Measurements from ENCODE around the gene RNF215. TPM values are rescaled to one million over a fixed set of nuclear protein-coding genes. Genes with fewer than 3 reads are reported as not detected.
A peak's percentile ranks its signal among the peaks of the same experiment; 100 is the strongest.

Gene RNF215
- total and polyA plus RNA-seq, 3 experiments from 2014 or later, result 0.22 to 7.9 (median 6.3) TPM

DNA sequence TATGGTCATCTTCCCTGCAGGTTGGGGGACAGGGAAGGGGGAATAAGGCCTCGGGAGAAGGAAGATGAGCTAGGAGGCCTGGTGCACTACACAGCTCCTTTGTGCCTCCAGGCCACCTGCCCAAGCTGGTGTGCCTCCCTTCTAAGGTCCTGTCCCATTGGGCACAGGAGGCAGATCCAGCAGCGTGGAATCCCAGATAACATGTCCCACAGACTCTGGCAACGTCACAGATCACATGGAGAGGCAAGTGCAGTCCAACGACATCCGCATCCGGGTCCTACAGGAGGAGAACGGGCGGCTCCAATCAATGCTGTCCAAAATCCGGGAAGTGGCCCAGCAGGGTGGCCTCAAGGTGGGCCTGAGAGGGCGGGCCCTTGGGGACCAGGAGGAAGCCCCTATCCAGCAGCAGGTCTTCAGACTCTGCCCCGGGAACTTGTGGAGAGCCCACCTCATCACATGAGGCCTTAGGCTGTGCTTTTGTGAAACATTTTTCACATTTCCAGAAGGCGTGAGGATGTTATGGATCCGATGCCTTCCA lies 11.8 kb downstream of the RNF215 start:
- POLR2A ChIA-PET, result no interaction called here
- H3K36me3 Mint-ChIP-seq, result no peaks in the 10 kb centered on the region
- no peaks in the 10 kb centered on the region for H3K9me3 ChIP-seq (ENCODE audit: low read length)
- no peaks in the 10 kb centered on the region for H3K36me3 ChIP-seq (ENCODE audit: insufficient read depth, low read length)
- no peaks in the 10 kb centered on the region for H3K4me1 ChIP-seq (ENCODE audit: insufficient read depth, low read length)
- peak overlapping the region in 1 of 8 donors; percentile 74 for H3K27ac Mint-ChIP-seq
- H3K27me3 ChIP-seq (ENCODE audit: insufficient read depth, low read length, poor library complexity, severe bottlenecking), result no peaks in the 10 kb centered on the region
- no peak overlapping the region for H3K27ac ChIP-seq (ENCODE audit: low read depth, low read length)
- H3K4me1 Mint-ChIP-seq, result no peaks in the 10 kb centered on the region
- no peak for DNase-seq
- no peaks in the 10 kb centered on the region for H3K9me3 Mint-ChIP-seq
- no peaks in the 10 kb centered on the region for H3K27me3 Mint-ChIP-seq
- CTCF ChIA-PET, result interaction anchor here (1.7 to 3.1 kb wide), 2 partner anchors 12 to 88 kb away, joined by 6 to 9 read pairs; partner anchors contain the start of gene RNF215
- no peak overlapping the region for H3K4me3 Mint-ChIP-seq
- no peak overlapping the region for H3K4me3 ChIP-seq (ENCODE audit: low read length)

- H3K4me1 Mint-ChIP-seq, result no peaks in the 10 kb centered on the region
- no peak overlapping the region for H3K4me3 ChIP-seq (ENCODE audit: low read length)
- H3K27ac Mint-ChIP-seq, result no peak overlapping the region
- H3K4me3 Mint-ChIP-seq, result no peak overlapping the region
- no peaks in the 10 kb centered on the region for H3K27me3 ChIP-seq (ENCODE audit: insufficient read depth, low read length, poor library complexity, severe bottlenecking)
- no peaks in the 10 kb centered on the region for H3K9me3 ChIP-seq (ENCODE audit: low read length)
- H3K4me1 ChIP-seq (ENCODE audit: insufficient read depth, low read length), result no peaks in the 10 kb centered on the region
- H3K36me3 Mint-ChIP-seq, result no peaks in the 10 kb centered on the region
- H3K36me3 ChIP-seq (ENCODE audit: insufficient read depth, low read length), result no peaks in the 10 kb centered on the region
- no peak overlapping the region for H3K27ac ChIP-seq (ENCODE audit: low read depth, low read length)
- POLR2A ChIA-PET, result no interaction called here
- no peaks in the 10 kb centered on the region for H3K27me3 Mint-ChIP-seq
- CTCF ChIA-PET, result interaction anchor here (1.2 to 3.1 kb wide), 6 partner anchors 12 to 112 kb away, joined by 3 to 9 read pairs (median 4); partner anchors contain the start of gene RNF215
- peak in 1 of 5 donors; percentile 39 for DNase-seq
- no peaks in the 10 kb centered on the region for H3K9me3 Mint-ChIP-seq
These were observed 13.6 kb downstream of the RNF215 start for GRCh38 chr22:30373331-30374325.

DNA sequence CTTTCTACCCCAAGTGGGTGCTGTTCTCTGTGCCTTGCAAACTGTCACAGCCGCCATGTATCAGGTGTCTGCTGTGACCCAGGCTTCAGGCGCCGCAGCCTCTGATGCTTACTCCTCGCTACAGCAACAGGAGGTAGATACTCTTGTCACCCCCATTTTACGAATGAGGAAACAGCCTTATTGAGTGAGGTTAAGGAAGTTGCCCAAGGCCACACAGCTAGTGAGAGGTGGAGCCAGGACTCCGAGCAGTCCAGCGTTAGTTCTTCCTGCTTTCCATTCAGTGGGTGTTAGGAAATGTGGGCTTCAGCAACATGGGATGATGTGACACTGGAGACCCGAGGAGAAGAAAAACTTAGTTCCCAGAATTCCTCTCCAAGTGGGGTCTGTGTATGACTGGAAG lies 14.3 kb downstream of the RNF215 start:
- ChIA-PET POLR2A (no interaction called here), CTCF (interaction anchor here (1.3 to 1.6 kb wide), 3 partner anchors 13 to 85 kb away, joined by 3 to 5 read pairs (median 4); no protein-coding TSS in a partner anchor)
- no peaks in the 10 kb centered on the region for H3K36me3 ChIP-seq (ENCODE audit: insufficient read depth, low read length)
- no peaks in the 10 kb centered on the region for H3K9me3 ChIP-seq (ENCODE audit: low read length)
- H3K27ac ChIP-seq (ENCODE audit: low read depth, low read length), result no peak overlapping the region
- H3K4me3 ChIP-seq (ENCODE audit: low read length), result no peak overlapping the region
- Mint-ChIP-seq H3K27ac (no peak overlapping the region), H3K4me3 (no peak overlapping the region), H3K36me3 (no peaks in the 10 kb centered on the region), H3K9me3 (no peaks in the 10 kb centered on the region), H3K4me1 (no peaks in the 10 kb centered on the region), H3K27me3 (no peaks in the 10 kb centered on the region)
- H3K27me3 ChIP-seq (ENCODE audit: insufficient read depth, low read length, poor library complexity, severe bottlenecking), result no peaks in the 10 kb centered on the region
- DNase-seq, result no peak
- H3K4me1 ChIP-seq (ENCODE audit: insufficient read depth, low read length), result no peaks in the 10 kb centered on the region

- H3K4me3 ChIP-seq (ENCODE audit: low read length), result no peak overlapping the region
- no peaks in the 10 kb centered on the region for H3K4me1 Mint-ChIP-seq
- H3K36me3 ChIP-seq (ENCODE audit: insufficient read depth, low read length), result no peaks in the 10 kb centered on the region
- no peaks in the 10 kb centered on the region for H3K9me3 Mint-ChIP-seq
- ChIA-PET CTCF (interaction anchor here (1.3 kb wide), 1 partner anchor 84 kb away, joined by 4 read pairs; no protein-coding TSS in a partner anchor), POLR2A (no interaction called here)
- no peak overlapping the region for H3K4me3 Mint-ChIP-seq
- no peaks in the 10 kb centered on the region for H3K27me3 Mint-ChIP-seq
- no peak overlapping the region for H3K27ac Mint-ChIP-seq
- H3K9me3 ChIP-seq (ENCODE audit: low read length), result no peaks in the 10 kb centered on the region
- no peak for DNase-seq
- H3K36me3 Mint-ChIP-seq, result no peaks in the 10 kb centered on the region
- no peak overlapping the region for H3K27ac ChIP-seq (ENCODE audit: low read depth, low read length)
- H3K27me3 ChIP-seq (ENCODE audit: insufficient read depth, low read length, poor library complexity, severe bottlenecking), result no peaks in the 10 kb centered on the region
- no peaks in the 10 kb centered on the region for H3K4me1 ChIP-seq (ENCODE audit: insufficient read depth, low read length)
These were observed 15.2 kb downstream of the RNF215 start for GRCh38 chr22:30371981-30372380.

- H3K9me3 ChIP-seq (ENCODE audit: low read length), result no peaks in the 10 kb centered on the region
- Mint-ChIP-seq H3K9me3 (no peaks in the 10 kb centered on the region), H3K4me1 (no peaks in the 10 kb centered on the region), H3K36me3 (peaks cover 0 to 3% (median 0%) of the 10 kb centered on the region in 3 donors), H3K27me3 (no peaks in the 10 kb centered on the region), H3K27ac (no peak overlapping the region), H3K4me3 (no peak overlapping the region)
- no peaks in the 10 kb centered on the region for H3K4me1 ChIP-seq (ENCODE audit: insufficient read depth, low read length)
- DNase-seq, result peak in 1 of 5 donors; percentile 42
- ChIA-PET CTCF (no interaction called here), POLR2A (no interaction called here)
- no peak overlapping the region for H3K27ac ChIP-seq (ENCODE audit: low read depth, low read length)
- no peaks in the 10 kb centered on the region for H3K27me3 ChIP-seq (ENCODE audit: insufficient read depth, low read length, poor library complexity, severe bottlenecking)
- H3K4me3 ChIP-seq (ENCODE audit: low read length), result no peak overlapping the region
- H3K36me3 ChIP-seq (ENCODE audit: insufficient read depth, low read length), result no peaks in the 10 kb centered on the region
These were observed 15.9 kb downstream of the RNF215 start for GRCh38 chr22:30371321-30371720.

- ChIA-PET POLR2A (no interaction called here), CTCF (no interaction called here)
- no peak for DNase-seq
- Histone ChIP-seq H3K4me1 (ENCODE audit: insufficient read depth, low read length) (no peaks in the 10 kb centered on the region), H3K27me3 (ENCODE audit: insufficient read depth, low read length, poor library complexity, severe bottlenecking) (no peaks in the 10 kb centered on the region), H3K9me3 (ENCODE audit: low read length) (no peaks in the 10 kb centered on the region), H3K27ac (ENCODE audit: low read depth, low read length) (no peak overlapping the region), H3K36me3 (ENCODE audit: insufficient read depth, low read length) (no peaks in the 10 kb centered on the region), H3K4me3 (ENCODE audit: low read length) (no peak overlapping the region)
- Mint-ChIP-seq H3K27ac (peak overlapping the region in 1 of 8 donors; percentile 57), H3K27me3 (peaks cover 0 to 2% of the 10 kb centered on the region in 2 donors), H3K4me1 (no peaks in the 10 kb centered on the region), H3K9me3 (no peaks in the 10 kb centered on the region), H3K36me3 (peaks cover 0 to 4% (median 0%) of the 10 kb centered on the region in 3 donors), H3K4me3 (no peak overlapping the region)
These were observed 16.5 kb downstream of the RNF215 start for GRCh38 chr22:30370641-30371230.

- no peaks in the 10 kb centered on the region for H3K9me3 Mint-ChIP-seq
- Histone ChIP-seq H3K27me3 (ENCODE audit: insufficient read depth, low read length, poor library complexity, severe bottlenecking) (no peaks in the 10 kb centered on the region), H3K4me3 (ENCODE audit: low read length) (no peak overlapping the region), H3K9me3 (ENCODE audit: low read length) (no peaks in the 10 kb centered on the region), H3K36me3 (ENCODE audit: insufficient read depth, low read length) (no peaks in the 10 kb centered on the region), H3K27ac (ENCODE audit: low read depth, low read length) (no peak overlapping the region), H3K4me1 (ENCODE audit: insufficient read depth, low read length) (no peaks in the 10 kb centered on the region)
- POLR2A ChIA-PET, result no interaction called here
- CTCF ChIA-PET, result interaction anchor here (1.1 to 1.8 kb wide), 3 partner anchors 19 to 81 kb away, joined by 3 to 7 read pairs (median 5); partner anchors contain the start of gene RNF215
- no peak overlapping the region for H3K27ac Mint-ChIP-seq
- peaks cover 0 to 6% (median 0%) of the 10 kb centered on the region in 3 donors for H3K36me3 Mint-ChIP-seq
- peaks cover 0 to 2% of the 10 kb centered on the region in 2 donors for H3K27me3 Mint-ChIP-seq
- no peak overlapping the region for H3K4me3 Mint-ChIP-seq
- H3K4me1 Mint-ChIP-seq, result no peaks in the 10 kb centered on the region
- DNase-seq, result no peak
These were observed 18.8 kb downstream of the RNF215 start for GRCh38 chr22:30368420-30368819.

DNA sequence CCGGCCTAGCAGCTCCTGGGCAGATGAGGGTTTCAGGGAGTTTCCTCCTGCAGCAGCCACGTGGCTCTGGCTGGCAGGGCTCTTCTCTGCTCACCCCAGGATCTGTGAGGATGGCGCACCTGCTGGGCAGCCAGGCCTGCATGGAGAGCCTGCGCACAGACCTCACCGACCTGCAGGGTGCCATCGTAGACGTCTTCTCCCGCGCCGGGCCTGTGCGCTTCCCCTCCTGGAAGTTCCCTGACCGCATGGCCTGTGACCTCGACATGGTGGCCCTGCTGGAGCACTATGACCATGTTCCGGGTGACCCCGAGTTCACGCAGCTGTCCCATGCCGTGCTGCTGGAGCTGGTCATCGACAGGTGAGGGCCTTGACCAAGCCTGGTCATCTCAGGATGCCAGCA lies 21.3 kb downstream of the RNF215 start:
- no peaks in the 10 kb centered on the region for H3K4me1 Mint-ChIP-seq
- H3K27me3 ChIP-seq (ENCODE audit: insufficient read depth, low read length, poor library complexity, severe bottlenecking), result no peaks in the 10 kb centered on the region
- peaks cover 0 to 10% (median 0%) of the 10 kb centered on the region in 3 donors for H3K36me3 Mint-ChIP-seq
- H3K36me3 ChIP-seq (ENCODE audit: insufficient read depth, low read length), result no peaks in the 10 kb centered on the region
- H3K9me3 Mint-ChIP-seq, result no peaks in the 10 kb centered on the region
- no peak overlapping the region for H3K4me3 ChIP-seq (ENCODE audit: low read length)
- no peak overlapping the region for H3K27ac ChIP-seq (ENCODE audit: low read depth, low read length)
- no peaks in the 10 kb centered on the region for H3K4me1 ChIP-seq (ENCODE audit: insufficient read depth, low read length)
- no peaks in the 10 kb centered on the region for H3K9me3 ChIP-seq (ENCODE audit: low read length)
- CTCF ChIA-PET, result interaction anchor here (1.2 kb wide), 1 partner anchor 78 kb away, joined by 4 read pairs; no protein-coding TSS in a partner anchor
- no peak overlapping the region for H3K27ac Mint-ChIP-seq
- H3K4me3 Mint-ChIP-seq, result no peak overlapping the region
- POLR2A ChIA-PET, result no interaction called here
- peaks cover 0 to 2% of the 10 kb centered on the region in 2 donors for H3K27me3 Mint-ChIP-seq
- DNase-seq, result no peak
